Kidney epithelial cell (primary cell): ENCODE data around the gene STX8. TPM values are rescaled to one million over a fixed set of nuclear protein-coding genes. Genes with fewer than 3 reads are reported as not detected.

Source experiments
- DNase-seq: peaks from one replicate; pipeline ENCODE4 v3.0.0-alpha.2; 2010; ENCODE audit warnings: low read depth
- H3K27me3 ChIP-seq: 2 replicates; pipeline ENCODE4 v1.6.0; 2011; ENCODE audit warnings: low read length; ENCODE audit not compliant: control insufficient read depth, insufficient read depth
- H3K36me3 ChIP-seq: 2 replicates; pipeline ENCODE4 v1.5.1; 2011; ENCODE audit warnings: low read length; ENCODE audit not compliant: control insufficient read depth, insufficient read depth
- H3K4me3 ChIP-seq: 2 replicates; pipeline ENCODE4 v1.5.1; 2011; ENCODE audit warnings: low read depth, mild to moderate bottlenecking, control low read depth, low read length
- total RNA-seq: library from RNA; depleted of rRNA; stranded (reverse); fragments of >200 nt; gene quantifications from 2 replicates; pipeline ENCODE4 v1.2.3, GENCODE V29; 2015
- TF ChIP-seq, protein P1 (sequence below): IDR thresholded peaks from 2 replicates; pipeline ENCODE4 v1.5.1; 2011; ENCODE audit warnings: mild to moderate bottlenecking, moderate library complexity, low read length, control low read depth, inconsistent platforms; ENCODE audit not compliant: insufficient read depth, poor library complexity, severe bottlenecking

Gene STX8
- total RNA-seq, 1 donor from 2014 or later: 76.3 TPM

DNA sequence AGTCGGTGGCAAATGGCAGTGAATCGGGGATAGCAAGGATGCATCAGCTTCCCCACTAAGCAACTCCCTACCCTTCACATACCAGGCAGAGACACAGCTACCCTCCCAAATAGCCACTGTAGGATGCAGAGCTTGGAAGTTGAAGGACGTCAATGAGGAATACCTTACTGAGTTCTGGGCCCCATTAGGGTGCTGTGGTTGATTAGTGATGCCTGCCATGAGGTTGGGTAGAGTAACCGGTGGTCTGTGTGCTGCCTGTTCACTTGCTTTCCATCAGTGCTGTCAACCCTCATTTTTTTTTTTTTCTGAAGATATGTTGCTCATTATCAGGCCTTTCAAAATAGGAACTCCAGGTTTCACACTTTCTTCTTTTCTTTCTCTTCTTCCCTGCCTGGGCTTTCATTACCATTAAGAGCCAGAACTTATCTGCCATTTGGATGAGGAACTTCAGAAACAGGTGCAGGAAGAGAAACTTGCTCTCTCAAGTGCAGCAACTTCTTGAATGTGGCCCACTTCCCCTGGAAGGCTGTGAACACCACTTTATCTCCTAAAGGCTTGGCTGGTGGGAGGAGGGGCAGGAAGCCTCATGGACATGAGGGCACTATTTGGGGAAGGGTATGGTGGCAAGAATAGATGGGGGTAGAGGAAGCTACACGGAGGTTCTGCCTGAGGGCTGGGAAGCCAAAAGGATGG is 370.8 kb downstream of the STX8 start:
- DNase-seq: no peak
- H3K27me3 ChIP-seq: peaks cover 7% of the 10 kb centered on the region
- H3K4me3 ChIP-seq: no peak overlapping the region
- TF ChIP-seq, protein P1, sequence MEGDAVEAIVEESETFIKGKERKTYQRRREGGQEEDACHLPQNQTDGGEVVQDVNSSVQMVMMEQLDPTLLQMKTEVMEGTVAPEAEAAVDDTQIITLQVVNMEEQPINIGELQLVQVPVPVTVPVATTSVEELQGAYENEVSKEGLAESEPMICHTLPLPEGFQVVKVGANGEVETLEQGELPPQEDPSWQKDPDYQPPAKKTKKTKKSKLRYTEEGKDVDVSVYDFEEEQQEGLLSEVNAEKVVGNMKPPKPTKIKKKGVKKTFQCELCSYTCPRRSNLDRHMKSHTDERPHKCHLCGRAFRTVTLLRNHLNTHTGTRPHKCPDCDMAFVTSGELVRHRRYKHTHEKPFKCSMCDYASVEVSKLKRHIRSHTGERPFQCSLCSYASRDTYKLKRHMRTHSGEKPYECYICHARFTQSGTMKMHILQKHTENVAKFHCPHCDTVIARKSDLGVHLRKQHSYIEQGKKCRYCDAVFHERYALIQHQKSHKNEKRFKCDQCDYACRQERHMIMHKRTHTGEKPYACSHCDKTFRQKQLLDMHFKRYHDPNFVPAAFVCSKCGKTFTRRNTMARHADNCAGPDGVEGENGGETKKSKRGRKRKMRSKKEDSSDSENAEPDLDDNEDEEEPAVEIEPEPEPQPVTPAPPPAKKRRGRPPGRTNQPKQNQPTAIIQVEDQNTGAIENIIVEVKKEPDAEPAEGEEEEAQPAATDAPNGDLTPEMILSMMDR: no peak
- no peaks in the 10 kb centered on the region for H3K36me3 ChIP-seq

DNA sequence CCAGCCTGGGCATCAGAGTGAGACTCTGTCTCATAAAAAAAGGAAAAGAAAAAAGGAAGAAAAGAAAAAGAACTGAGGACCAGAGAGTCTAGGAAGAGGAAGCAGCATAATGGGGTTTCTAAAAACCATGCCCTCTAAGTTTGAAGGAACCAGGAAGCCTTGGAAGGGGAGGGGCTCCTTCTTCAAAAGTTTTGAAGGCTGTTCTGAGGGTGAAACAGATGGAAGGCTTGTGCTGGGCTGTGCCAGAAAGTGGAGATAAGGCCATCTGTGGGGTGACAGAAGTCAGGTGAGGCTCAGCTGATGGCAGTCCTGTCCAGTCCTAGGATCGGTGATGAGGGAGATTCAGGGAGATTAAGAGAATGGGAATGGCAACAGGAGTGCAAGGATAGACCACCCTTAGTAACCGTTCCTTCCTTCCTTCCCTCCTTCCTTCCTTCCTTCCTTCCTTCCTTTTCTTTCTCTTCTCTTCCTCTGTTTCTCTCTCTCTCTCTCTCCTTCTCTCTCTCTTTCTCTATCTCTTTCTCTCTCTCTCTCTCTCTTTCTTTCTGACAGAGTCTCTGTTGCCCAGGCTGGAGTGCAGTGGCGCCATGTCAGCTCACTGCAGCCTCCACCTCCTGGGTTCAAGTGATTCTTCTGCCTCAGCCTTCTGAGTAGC is 371.7 kb downstream of the STX8 start:
- H3K36me3 ChIP-seq: no peaks in the 10 kb centered on the region
- no peak overlapping the region for H3K4me3 ChIP-seq
- TF ChIP-seq, protein P1: no peak
- DNase-seq: no peak
- H3K27me3 ChIP-seq: peaks cover 7% of the 10 kb centered on the region

DNA sequence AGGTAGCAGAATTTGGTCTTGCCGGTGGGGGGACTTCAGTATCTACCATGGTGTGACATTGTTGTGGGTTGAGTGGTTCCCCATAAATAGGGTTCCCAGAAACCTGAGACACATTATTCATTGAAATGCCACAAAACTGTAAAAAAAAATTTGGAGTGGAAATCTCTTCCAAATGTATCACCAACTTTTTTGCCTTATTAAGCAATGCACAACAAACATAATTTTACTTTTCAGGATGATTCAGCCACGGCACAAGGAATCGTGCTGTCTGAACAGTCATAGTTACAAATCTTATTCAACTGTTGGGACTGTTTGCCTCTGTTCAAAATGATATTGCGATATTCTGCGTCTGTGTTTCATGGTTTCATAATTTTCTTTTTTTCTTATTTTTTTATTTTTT is 373.1 kb downstream of the STX8 start:
- Histone ChIP-seq H3K4me3 (no peak overlapping the region), H3K27me3 (peaks cover 7% of the 10 kb centered on the region), H3K36me3 (no peaks in the 10 kb centered on the region)
- TF ChIP-seq, protein P1: no peak
- DNase-seq: no peak

DNA sequence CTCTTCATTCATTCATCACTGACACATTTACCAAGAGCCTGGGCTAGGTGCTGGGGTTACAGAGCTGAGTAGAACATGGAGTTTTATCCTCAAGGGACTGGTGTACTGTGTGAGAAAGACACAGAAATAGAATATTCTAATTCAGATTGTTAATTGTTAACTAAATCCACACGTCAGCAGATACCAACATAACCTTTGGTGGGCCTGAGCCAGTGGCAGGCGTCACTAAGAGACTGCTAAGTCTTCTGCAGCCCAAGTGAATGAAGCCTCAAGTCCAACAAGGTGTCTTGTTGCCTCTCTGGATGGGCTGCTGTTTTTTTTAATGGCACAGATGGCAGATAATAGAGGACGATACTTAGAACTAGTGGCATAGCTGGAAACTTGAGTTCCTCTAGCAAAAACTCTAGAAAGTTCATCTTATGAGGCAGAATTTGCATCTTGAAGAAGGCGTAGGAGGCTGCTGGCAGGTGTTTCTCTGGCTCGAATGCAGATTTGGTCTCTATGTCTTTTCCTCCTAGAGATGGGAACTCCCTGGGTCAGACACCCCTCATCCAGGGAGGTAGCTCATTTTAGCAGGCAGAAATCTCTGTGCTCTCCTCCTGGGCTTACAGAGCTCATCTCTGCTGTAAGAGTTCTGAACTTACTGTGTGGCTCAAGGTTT is 374.8 kb downstream of the STX8 start:
- no peak overlapping the region for H3K4me3 ChIP-seq
- H3K36me3 ChIP-seq: no peaks in the 10 kb centered on the region
- TF ChIP-seq, protein P1: no peak
- H3K27me3 ChIP-seq: peaks cover 9% of the 10 kb centered on the region
- no peak for DNase-seq

Other genes with a start within 250 kb of the STX8 start
- not detected in 2 replicates for gene CFAP52, start 822 bp upstream of the STX8 start, total RNA-seq
- 11.2 and 12.0 TPM in 2 replicates for gene USP43, start 69.7 kb upstream of the STX8 start, total RNA-seq
- gene DHRS7C, start 215.8 kb upstream of the STX8 start, total RNA-seq: not detected in 2 replicates
- gene GSG1L2, start 246.3 kb upstream of the STX8 start, total RNA-seq: not detected in 2 replicates